ENCODE measurements around the gene CD84. TPM values are rescaled to one million over a fixed set of nuclear protein-coding genes. Genes with fewer than 3 reads are reported as not detected.

The CD84 gene
- total RNA-seq, 1 experiment from 2014 or later: not detected

GRCh38 chr1:160615660-160616059, 36.4 kb upstream of the CD84 start:
- H3K4me3 Mint-ChIP-seq (ENCODE audit: unreplicated experiment): no peak overlapping the region
- H3K9me3 ChIP-seq: no peaks in the 10 kb centered on the region; the same call in 1 of the 2 replicates
- peaks cover 14% of the 10 kb centered on the region for H3K9me3 Mint-ChIP-seq (ENCODE audit: unreplicated experiment)
- H3K36me3 ChIP-seq (ENCODE audit: control insufficient read depth, insufficient read depth, low read length): no peaks in the 10 kb centered on the region
- no peak overlapping the region for H3K27ac Mint-ChIP-seq (ENCODE audit: unreplicated experiment)
- DNase-seq: no peak
- TF ChIP-seq CTCF (IDR thresholded peaks at IDR 0.05; ENCODE audit: insufficient read depth in 1 of 2, low read depth in 1 of 2, low read length in 1 of 2, severe bottlenecking in 1 of 2, unreplicated experiment in 1 of 2): no peak
- H3K4me3 ChIP-seq (ENCODE audit: low read depth, low read length): no peak overlapping the region
- H3K27me3 Mint-ChIP-seq (ENCODE audit: insufficient read depth, unreplicated experiment): no peaks in the 10 kb centered on the region
- intact Hi-C loops (cut with micrococcal nuclease; ENCODE audit: unreplicated experiment): loop anchor here (5.0 kb wide), 1 partner anchor 62 kb away; no protein-coding TSS in a partner anchor
- ChIA-PET CTCF (no interaction called here), POLR2A (no interaction called here)
- BruUV-seq (replicated peaks): no TSS peak
- no peaks in the 10 kb centered on the region for H3K27me3 ChIP-seq (replicated peaks; ENCODE audit: control insufficient read depth, insufficient read depth, low read length)
- no peaks in the 10 kb centered on the region for H3K4me1 ChIP-seq
- H3K4me1 Mint-ChIP-seq (ENCODE audit: low read depth, unreplicated experiment): no peaks in the 10 kb centered on the region
- H3K36me3 Mint-ChIP-seq (ENCODE audit: insufficient read depth, unreplicated experiment): no peaks in the 10 kb centered on the region

GRCh38 chr1:160614410-160614809, 35.1 kb upstream of the CD84 start:
- no peak overlapping the region for H3K27ac Mint-ChIP-seq (ENCODE audit: unreplicated experiment)
- DNase-seq: no peak
- H3K9me3 ChIP-seq: no peaks in the 10 kb centered on the region; the same call in 1 of the 2 replicates
- H3K4me1 Mint-ChIP-seq (ENCODE audit: low read depth, unreplicated experiment): no peaks in the 10 kb centered on the region
- no peak overlapping the region for H3K4me3 ChIP-seq (ENCODE audit: low read depth, low read length)
- no peaks in the 10 kb centered on the region for H3K27me3 Mint-ChIP-seq (ENCODE audit: insufficient read depth, unreplicated experiment)
- CTCF ChIA-PET: no interaction called here
- POLR2A ChIA-PET: no interaction called here
- H3K27me3 ChIP-seq (replicated peaks; ENCODE audit: control insufficient read depth, insufficient read depth, low read length): no peaks in the 10 kb centered on the region
- no peak for TF ChIP-seq CTCF (IDR thresholded peaks at IDR 0.05; ENCODE audit: insufficient read depth in 1 of 2, low read depth in 1 of 2, low read length in 1 of 2, severe bottlenecking in 1 of 2, unreplicated experiment in 1 of 2)
- no peaks in the 10 kb centered on the region for H3K36me3 ChIP-seq (ENCODE audit: control insufficient read depth, insufficient read depth, low read length)
- no peaks in the 10 kb centered on the region for H3K36me3 Mint-ChIP-seq (ENCODE audit: insufficient read depth, unreplicated experiment)
- no peaks in the 10 kb centered on the region for H3K4me1 ChIP-seq
- intact Hi-C loops (cut with micrococcal nuclease; ENCODE audit: unreplicated experiment): no loop called here
- H3K9me3 Mint-ChIP-seq (ENCODE audit: unreplicated experiment): peaks cover 10% of the 10 kb centered on the region
- no TSS peak for BruUV-seq (replicated peaks)
- H3K4me3 Mint-ChIP-seq (ENCODE audit: unreplicated experiment): no peak overlapping the region

- no peaks in the 10 kb centered on the region for H3K27me3 ChIP-seq (replicated peaks; ENCODE audit: control insufficient read depth, insufficient read depth, low read length)
- Mint-ChIP-seq H3K27me3 (ENCODE audit: insufficient read depth, unreplicated experiment) (no peaks in the 10 kb centered on the region), H3K36me3 (ENCODE audit: insufficient read depth, unreplicated experiment) (no peaks in the 10 kb centered on the region), H3K4me1 (ENCODE audit: low read depth, unreplicated experiment) (no peaks in the 10 kb centered on the region), H3K9me3 (ENCODE audit: unreplicated experiment) (no peaks in the 10 kb centered on the region), H3K27ac (ENCODE audit: unreplicated experiment) (no peak overlapping the region), H3K4me3 (ENCODE audit: unreplicated experiment) (no peak overlapping the region)
- TF ChIP-seq CTCF (IDR thresholded peaks at IDR 0.05; ENCODE audit: insufficient read depth in 1 of 2, low read depth in 1 of 2, low read length in 1 of 2, severe bottlenecking in 1 of 2, unreplicated experiment in 1 of 2): no peak
- no peaks in the 10 kb centered on the region; the same call in 1 of the 2 replicates for H3K9me3 ChIP-seq
- no peak overlapping the region for H3K4me3 ChIP-seq (ENCODE audit: low read depth, low read length)
- ChIA-PET CTCF (no interaction called here), POLR2A (no interaction called here)
- H3K36me3 ChIP-seq (ENCODE audit: control insufficient read depth, insufficient read depth, low read length): no peaks in the 10 kb centered on the region
- no peaks in the 10 kb centered on the region for H3K4me1 ChIP-seq
- no peak for DNase-seq
- intact Hi-C loops (cut with micrococcal nuclease; ENCODE audit: unreplicated experiment): no loop called here
- no TSS peak for BruUV-seq (replicated peaks)
Measured at GRCh38 chr1:160612613-160613218, 33.4 kb upstream of the CD84 start.

Measured in Caco-2 (cell line).